ENCODE measurements around the gene COL5A1.

- TF ChIP-seq CTCF (IDR thresholded peaks at IDR 0.05) (no peak), POLR2A (IDR thresholded peaks at IDR 0.05) (no peak)
Observed at GRCh38 chr9:134598884-134599245, 42.7 kb upstream of the COL5A1 start.

All from upper lobe of left lung (tissue), 4 donors.